HepG2 (cell line): ENCODE measurements around the gene FKBP1B. TPM values are rescaled to one million over a fixed set of nuclear protein-coding genes. Genes with fewer than 3 reads are reported as not detected.
A peak's percentile ranks its signal among the peaks of the same experiment; 100 is the strongest.

Experiments used
- ATAC-seq: fragments of 200-7000 bp; cut with Tn5 transposase; 3 replicates; pipeline ENCODE4 v1.9.1; 2020; ENCODE audit warnings: mild to moderate bottlenecking, moderate library complexity
- BruUV-seq: library from RNA; stranded (reverse); fragments of 400-500 nt; replicated peaks from 2 replicates; lab custom pipeline; 2021; lab: Mats Ljungman, UMichigan
- CTCF ChIA-PET: fragments of 300-600 bp; formaldehyde crosslinking; extraction: SDS; loops from one replicate; lab custom pipeline; 2021; ENCODE audit warnings: low total read pairs, inconsistent platforms, low intra/inter-chr PET ratio; lab: Yijun Ruan, JAX
- POLR2A ChIA-PET: fragments of 350-600 bp; sonication (Branson Sonifier 250); formaldehyde crosslinking; loops from one replicate; lab custom pipeline; 2020; ENCODE audit warnings: antibody characterized with exemption, inconsistent platforms; lab: Yijun Ruan, JAX
- DNase-seq: peaks from one replicate; pipeline ENCODE4 v3.0.0-alpha.2; 2015; ENCODE audit warnings: low spot score
- FAIRE-seq: peaks from 3 replicates; lab custom pipeline; 2011; peaks lifted over from hg19 to GRCh38; lab: Jason Lieb, UNC
- H2AFZ ChIP-seq: one replicate; pipeline ENCODE4 v1.6.1; 2011; ENCODE audit warnings: low read length, inconsistent platforms
- H3K27ac ChIP-seq: fragments of 300-600 bp; 3 replicates; pipeline ENCODE4 v1.8.0; 2011; ENCODE audit warnings: mixed run types, mild to moderate bottlenecking, mixed read lengths, low read length, inconsistent platforms; ENCODE audit not compliant: insufficient read depth; ENCODE audit errors: extremely low read length
- H3K27me3 ChIP-seq, 2 experiments: fragments of 200-600 bp in 1 of 2; 2 replicates in 1 of 2; 3 replicates in 1 of 2; pipeline versions ENCODE4 v1.6.0 to v1.8.0; 2011; ENCODE audit warnings: low read length in 2 of 2, mild to moderate bottlenecking in 2 of 2, moderate library complexity in 2 of 2, inconsistent platforms in 1 of 2; ENCODE audit not compliant: insufficient read depth in 2 of 2, control insufficient read depth in 1 of 2
- H3K36me3 ChIP-seq, 2 experiments: fragments of 200-600 bp in 1 of 2; replicated peaks in 1 of 2; 2 replicates in 1 of 2; 3 replicates in 1 of 2; pipeline versions ENCODE4 v1.5.1 to v1.8.0; 2011; ENCODE audit warnings: low read length in 2 of 2, inconsistent platforms in 1 of 2; ENCODE audit not compliant: insufficient read depth in 2 of 2, control insufficient read depth in 1 of 2
- H3K4me1 ChIP-seq: 2 replicates; pipeline ENCODE4 v1.5.1; 2012; ENCODE audit warnings: low read length, inconsistent platforms; ENCODE audit not compliant: insufficient read depth
- H3K4me2 ChIP-seq: 2 replicates; pipeline ENCODE4 v1.6.0; 2011; ENCODE audit warnings: low read depth, low read length, inconsistent platforms
- H3K4me3 ChIP-seq, 3 experiments: fragments of 200-600 bp in 1 of 3; sonication (generic), shearing (Covaris generic) in 1 of 3; replicated peaks in 1 of 3; 2 replicates each; pipeline ENCODE4 v1.5.1; 2011 to 2016; ENCODE audit warnings: low read length in 3 of 3, inconsistent platforms in 2 of 3, low read depth in 2 of 3, mild to moderate bottlenecking in 2 of 3, control low read depth in 1 of 3, mixed read lengths in 1 of 3; ENCODE audit not compliant: insufficient read depth in 1 of 3
- H3K79me2 ChIP-seq: one replicate; pipeline ENCODE4 v1.6.1; 2011; ENCODE audit warnings: low read length, inconsistent platforms; ENCODE audit not compliant: insufficient read depth
- H3K9ac ChIP-seq: 2 replicates; pipeline ENCODE4 v1.6.0; 2011; ENCODE audit warnings: mild to moderate bottlenecking, low read depth, low read length, inconsistent platforms; ENCODE audit not compliant: insufficient read depth
- H3K9me3 ChIP-seq: 2 replicates; pipeline ENCODE4 v1.5.1; 2012; ENCODE audit warnings: mild to moderate bottlenecking, low read length
- H4K20me1 ChIP-seq: 2 replicates; pipeline ENCODE4 v1.6.0; 2011; ENCODE audit warnings: inconsistent platforms, mild to moderate bottlenecking, low read length, moderate library complexity; ENCODE audit not compliant: insufficient read depth
- BHLHE40 ChIP-seq: IDR thresholded peaks from 2 replicates; pipeline ENCODE4 v1.6.1; 2011; ENCODE audit warnings: low read length, improper control_type of control experiment
- CHCHD3 ChIP-seq: sonication (generic); formaldehyde crosslinking; IDR thresholded peaks from 2 replicates; pipeline ENCODE4 v1.8.0; 2022; ENCODE audit warnings: mild to moderate bottlenecking, missing genetic modification reagents, moderate library complexity
- CTCF ChIP-seq: sonication (generic); formaldehyde crosslinking; IDR thresholded peaks from 2 replicates; pipeline ENCODE4 v1.5.0; 2020; ENCODE audit warnings: mild to moderate bottlenecking, missing genetic modification reagents, moderate library complexity
- ERF ChIP-seq: IDR thresholded peaks from 2 replicates; pipeline ENCODE4 v1.6.1; 2018; ENCODE audit warnings: missing biosample characterization, missing genetic modification reagents
- FOSL2 ChIP-seq: sonication (generic); formaldehyde crosslinking; IDR thresholded peaks from 2 replicates; pipeline ENCODE4 v1.4.0; 2020; ENCODE audit warnings: missing genetic modification reagents
- GABPB1 ChIP-seq: IDR thresholded peaks from 2 replicates; pipeline ENCODE4 v1.6.1; 2016; ENCODE audit warnings: mild to moderate bottlenecking, missing genetic modification reagents, moderate library complexity, missing compliant biosample characterization
- MEF2D ChIP-seq: sonication (generic); formaldehyde crosslinking; IDR thresholded peaks from 2 replicates; pipeline ENCODE4 v1.5.1; 2020; ENCODE audit warnings: mild to moderate bottlenecking, missing genetic modification reagents
- RAD21 ChIP-seq: fragments of 450-650 bp; formaldehyde crosslinking; IDR thresholded peaks from 2 replicates; pipeline ENCODE4 v1.5.0; 2020; ENCODE audit warnings: mild to moderate bottlenecking
- SYNCRIP ChIP-seq: fragments of 200-400 bp; formaldehyde crosslinking; IDR thresholded peaks from 2 replicates; pipeline ENCODE4 v1.6.1; 2018; ENCODE audit warnings: mild to moderate bottlenecking, low read depth, low read length; ENCODE audit not compliant: insufficient read depth
- UBTF ChIP-seq: sonication (generic); formaldehyde crosslinking; IDR thresholded peaks from 2 replicates; pipeline ENCODE4 v1.4.0; 2020; ENCODE audit warnings: mild to moderate bottlenecking, missing genetic modification reagents
- ZFP91 ChIP-seq: sonication (generic); formaldehyde crosslinking; IDR thresholded peaks from 2 replicates; pipeline ENCODE4 v1.9.0; 2022; ENCODE audit warnings: missing genetic modification reagents, mild to moderate bottlenecking, borderline replicate concordance
- ZNF574 ChIP-seq: sonication (generic); formaldehyde crosslinking; IDR thresholded peaks from 2 replicates; pipeline ENCODE4 v1.4.0; 2020; ENCODE audit warnings: missing genetic modification reagents
- WGBS: methylation state at CpG from one replicate; pipeline ENCODE4 v1.1.6; 2017; ENCODE audit warnings: low lambda C conversion rate; 5-methylcytosine and 5-hydroxymethylcytosine counted together
- in situ Hi-C: cut with HindIII; loops from 2 replicates; pipeline ENCODE4 v1.10.0; 2017; ENCODE audit warnings: low pct_unique_long_range_greater_than_20kb; ENCODE audit not compliant: extremely low pct_ligation_motif_present
- intact Hi-C: fragments of 100-400 bp; cut with micrococcal nuclease; formaldehyde crosslinking; loops from one replicate; pipeline ENCODE4 v1.10.0; 2022; ENCODE audit not compliant: unreplicated experiment
- polyA plus RNA-seq, 8 experiments: library from polyadenylated mRNA; depleted of rRNA in 3 of 8; stranded (reverse) in 7 of 8; unstranded in 1 of 8; fragments of >200 nt; fragmentation: Illumina TruSeq in 4 of 8; extraction: Trizol in 4 of 8; gene quantifications; 2 replicates each; pipeline versions ENCODE4 v1.2.1 to v1.2.3, GENCODE V29; 2011 to 2016; ENCODE audit warnings: low read depth in 4 of 8, missing spikeins in 1 of 8, mixed read lengths in 1 of 8; ENCODE audit not compliant: insufficient read depth in 1 of 8
- total RNA-seq, 5 experiments: library from RNA; depleted of rRNA; stranded (reverse); fragments of >200 nt; fragmentation: Illumina TruSeq; extraction: Trizol; gene quantifications; 2 replicates each; pipeline ENCODE4 v1.2.3, GENCODE V29; 2016; ENCODE audit warnings: low read depth in 1 of 5

The FKBP1B gene
- total and polyA plus RNA-seq, 2 of the 13 experiments (the other 11 are each of a cell fraction or from before 2014, with no cell fraction given), result 35.2 to 96.3 TPM

GRCh38 chr2:24024018-24024417, 25.5 kb upstream of the FKBP1B start:
- DNase-seq (peak; percentile 50), FAIRE-seq (no peak), ATAC-seq (peak; percentile 73)
- H3K36me3 ChIP-seq, result peaks cover 10 to 24% of the 10 kb centered on the region in 2 experiments; a peak in 4 of 5 replicates
- H3K9ac ChIP-seq, result no peak overlapping the region
- no TSS peak for BruUV-seq
- ChIA-PET CTCF (interaction anchor here (0.6 to 1.4 kb wide), 3 partner anchors 36 to 140 kb away, joined by 3 to 5 read pairs (median 3); partner anchors contain the start of gene ATAD2B), POLR2A (interaction anchor here (0.8 to 5.2 kb wide), 6 partner anchors 8 to 97 kb away, joined by 3 to 23 read pairs (median 17); partner anchors contain the start of genes ATAD2B, SF3B6, TP53I3 and WDCP)
- intact Hi-C loops, result loop anchor here (1.0 kb wide), 2 partner anchors 36 to 97 kb away; partner anchors contain the start of gene ATAD2B
- H3K27ac ChIP-seq, result no peak overlapping the region
- H4K20me1 ChIP-seq, result no peaks in the 10 kb centered on the region
- no peaks in the 10 kb centered on the region for H3K79me2 ChIP-seq
- H3K4me2 ChIP-seq, result no peak overlapping the region
- no peaks in the 10 kb centered on the region for H3K9me3 ChIP-seq
- WGBS, result 71% methylated on average over 12 of the region's 12 CpGs
- H3K27me3 ChIP-seq, result no peaks in the 10 kb centered on the region
- no peak overlapping the region for H3K4me3 ChIP-seq
- in situ Hi-C loops, result loop anchor here (5.0 to 10.0 kb wide), 2 partner anchors 38 to 141 kb away; no protein-coding TSS in a partner anchor
- H3K4me1 ChIP-seq, result peaks cover 37% of the 10 kb centered on the region
- no peak overlapping the region for H2AFZ ChIP-seq
- peak; percentile 35; the same call in 1 of the 2 replicates for TF ChIP-seq ERF (CRISPR knock-in tag)
- no peak for TF ChIP-seq CHCHD3 (CRISPR knock-in tag)
- peak; percentile 49; the same call in 1 of the 2 replicates for TF ChIP-seq UBTF (CRISPR knock-in tag)
- TF ChIP-seq ZFP91 (CRISPR knock-in tag), result peak; percentile 18; the same call in 1 of the 2 replicates
- peak; percentile 37; the same call in 1 of the 2 replicates for TF ChIP-seq GABPB1 (CRISPR knock-in tag)
- no peak for TF ChIP-seq BHLHE40
- peak; percentile 65 for TF ChIP-seq ZNF574
- peak; percentile 37; the same call in 1 of the 2 replicates for TF ChIP-seq FOSL2
- TF ChIP-seq MEF2D, result 0 out of 2 replicates have a peak, but pooled peaks have one; percentile 26
- peak; percentile 82 for TF ChIP-seq RAD21 (CRISPR knock-in tag)
- TF ChIP-seq SYNCRIP, result no peak
- TF ChIP-seq CTCF (CRISPR knock-in tag), result peak; percentile 74
